Activated naive CD8-positive, alpha-beta T cell treated with anti-CD3 and anti-CD28 coated beads, Interleukin-2, amount 10 ng/mL, durations not matched to agents 7 days and 5 days (primary cell): ENCODE data around the gene ABHD12. TPM values are rescaled to one million over a fixed set of nuclear protein-coding genes. Genes with fewer than 3 reads are reported as not detected.
"Not testable (repeated sequence)": the region's sequence is repeated elsewhere in the genome, so short reads cannot be mapped to it uniquely, and the experiment has no call there.

ENCODE experiments used
- ATAC-seq: fragments of 150-1000 bp; cut with Tn5 transposase; one replicate; pipeline ENCODE4 v1.10.0; 2021; ENCODE audit warnings: low read depth, moderate library complexity
- POLR2A ChIA-PET: fragments of 350-600 bp; sonication (Branson Sonifier 250); formaldehyde crosslinking; loops from one replicate; lab custom pipeline; 2021; ENCODE audit warnings: antibody characterized with exemption; lab: Charles Lee
- DNase-seq: peaks from one replicate; pipeline ENCODE4 v3.0.0; 2021
- H3K27ac Mint-ChIP-seq: one replicate; pipeline ENCODE4 v1.8.0; 2022; ENCODE audit warnings: mild to moderate bottlenecking, mixed read lengths
- H3K27me3 Mint-ChIP-seq: one replicate; pipeline ENCODE4 v1.8.0; 2022; ENCODE audit warnings: mild to moderate bottlenecking, moderate library complexity, mixed read lengths
- H3K36me3 Mint-ChIP-seq: one replicate; pipeline ENCODE4 v1.8.0; 2021; ENCODE audit warnings: mild to moderate bottlenecking, mixed read lengths
- H3K4me1 Mint-ChIP-seq: one replicate; pipeline ENCODE4 v1.8.0; 2021; ENCODE audit warnings: mixed read lengths
- H3K4me3 Mint-ChIP-seq: one replicate; pipeline ENCODE4 v1.8.0; 2022; ENCODE audit warnings: mild to moderate bottlenecking, moderate library complexity, mixed read lengths
- H3K9me3 Mint-ChIP-seq: one replicate; pipeline ENCODE4 v1.8.0; 2021; ENCODE audit warnings: mixed read lengths
- total RNA-seq, 2 experiments: library from RNA; stranded (reverse); gene quantifications; one replicate each; pipeline ENCODE4 v1.2.3, GENCODE V29; 2021

The ABHD12 gene
- 10 to 100 TPM; 26.5 to 27.3 TPM for total RNA-seq

DNA sequence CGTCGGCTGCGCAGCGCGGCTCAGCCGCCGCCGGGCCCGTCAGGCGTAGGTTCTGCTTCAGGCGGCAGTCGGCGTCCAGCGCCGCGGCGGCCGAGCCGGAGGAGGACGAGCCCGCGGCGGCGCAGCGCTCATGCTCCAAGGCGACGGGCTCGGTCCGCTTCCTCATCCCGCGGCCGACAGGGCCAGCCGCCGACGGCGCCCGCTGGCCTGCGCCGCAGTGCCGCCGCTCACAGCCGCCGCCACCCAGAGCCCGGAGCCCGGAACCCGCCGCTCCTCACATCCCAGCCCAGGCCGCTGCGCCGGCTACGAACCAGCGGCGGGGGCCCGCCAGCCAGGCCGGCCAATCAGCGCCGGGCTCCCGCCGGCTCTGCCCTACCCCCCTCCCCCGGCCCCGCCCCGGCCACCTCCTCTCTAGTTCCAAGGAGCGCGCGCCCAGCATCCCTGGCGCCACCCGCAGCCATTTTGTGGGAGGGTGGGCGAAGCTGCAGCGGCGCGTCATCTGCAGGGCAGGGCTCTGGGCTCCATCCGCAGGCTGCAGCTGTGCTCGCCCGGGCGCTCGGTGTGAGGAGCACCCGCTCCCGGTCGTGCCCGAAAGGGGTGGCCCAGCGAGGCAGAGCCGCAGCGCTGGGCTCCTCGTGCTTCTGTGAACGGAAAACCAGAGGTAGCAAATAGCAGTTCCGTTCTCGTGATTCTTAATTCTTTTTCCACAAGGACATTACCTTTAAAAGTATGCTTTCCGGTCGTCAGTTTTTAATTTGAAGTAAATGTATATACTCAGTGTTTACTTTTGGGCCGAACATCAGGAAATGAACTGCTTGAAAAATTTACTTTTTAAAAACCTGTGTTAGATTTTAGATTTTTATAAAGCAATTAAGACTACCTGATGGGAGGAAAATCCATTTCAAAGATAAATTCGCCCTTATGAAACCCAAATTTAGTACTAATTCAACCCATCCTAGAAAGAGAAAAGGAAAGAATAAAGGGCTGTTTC, at the start of gene ABHD12:
Gene ABHD12 (minus strand): TSS at position 298 of the 991 bp plus-strand sequence. CDS start 132 bp downstream, at position 166.
- H3K27me3 Mint-ChIP-seq, result peaks cover 4% of the 10 kb centered on the region
- H3K4me3 Mint-ChIP-seq, result peak within 1 kb of the TSS; percentile 89

GRCh38 chr20:25439328-25439727, 48.7 kb upstream of the ABHD12 start:
- POLR2A ChIA-PET, result no interaction called here
- peaks cover 7% of the 10 kb centered on the region for H3K4me1 Mint-ChIP-seq

More for the DNA sequence above, at the start of gene ABHD12:
- Mint-ChIP-seq H3K27ac (peak within 1 kb of the TSS; percentile 92), H3K36me3 (peaks cover 7% of the 10 kb centered on the region), H3K4me1 (peaks cover 9% of the 10 kb centered on the region), H3K9me3 (no peaks in the 10 kb centered on the region)
- peak; percentile 94 for DNase-seq
- POLR2A ChIA-PET, result interaction anchor here (0.6 to 2.1 kb wide), 5 partner anchors 8 to 333 kb away, joined by 3 to 19 read pairs (median 5); partner anchors contain the start of genes ACSS1, GINS1 and PYGB
- peak; percentile 93 for ATAC-seq

DNA sequence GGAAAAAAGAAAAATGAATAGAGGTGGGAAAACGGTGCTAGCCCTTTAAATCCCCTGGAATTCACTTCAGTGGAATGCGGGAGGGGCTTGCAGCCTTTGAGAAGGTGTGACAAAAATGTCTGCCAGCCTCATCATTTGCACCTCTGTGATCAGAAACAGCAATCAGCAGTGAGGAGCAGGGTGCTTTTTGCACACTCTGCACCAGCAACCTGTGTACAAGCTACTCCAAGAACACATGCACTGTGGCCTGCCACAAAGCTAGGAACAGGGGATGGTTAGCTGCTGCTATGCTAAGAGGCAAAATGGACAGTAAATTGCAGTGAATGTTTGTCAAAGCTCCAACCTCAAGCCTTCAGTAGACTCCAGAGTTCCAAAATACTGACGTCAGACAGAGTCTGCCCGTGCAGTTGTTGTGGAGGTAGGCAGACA, 46.5 kb upstream of the ABHD12 start:
- Mint-ChIP-seq H3K9me3 (no peaks in the 10 kb centered on the region), H3K4me1 (peaks cover 7% of the 10 kb centered on the region)

More at GRCh38 chr20:25439328-25439727, 48.7 kb upstream of the ABHD12 start:
- no peaks in the 10 kb centered on the region for H3K27me3 Mint-ChIP-seq
- no peak overlapping the region for H3K4me3 Mint-ChIP-seq
- ATAC-seq (no peak), DNase-seq (no peak)
- no peak overlapping the region for H3K27ac Mint-ChIP-seq
- no peaks in the 10 kb centered on the region for H3K9me3 Mint-ChIP-seq
- H3K36me3 Mint-ChIP-seq, result peaks cover 29% of the 10 kb centered on the region

GRCh38 chr20:25424536-25424935, 33.9 kb upstream of the ABHD12 start:
- Mint-ChIP-seq H3K36me3 (peaks cover 50% of the 10 kb centered on the region), H3K27me3 (no peaks in the 10 kb centered on the region), H3K27ac (no peak overlapping the region), H3K9me3 (no peaks in the 10 kb centered on the region), H3K4me1 (no peaks in the 10 kb centered on the region), H3K4me3 (no peak overlapping the region)
- DNase-seq, result no peak
- ATAC-seq, result no peak
- POLR2A ChIA-PET, result no interaction called here

More for the DNA sequence above, 46.5 kb upstream of the ABHD12 start:
- Mint-ChIP-seq H3K36me3 (peaks cover 33% of the 10 kb centered on the region), H3K27ac (no peak overlapping the region), H3K27me3 (no peaks in the 10 kb centered on the region), H3K4me3 (no peak overlapping the region)
- POLR2A ChIA-PET, result no interaction called here
- ATAC-seq (no peak), DNase-seq (no peak)

- POLR2A ChIA-PET, result interaction anchor here (0.7 kb wide), 1 partner anchor 455 kb away, joined by 3 read pairs; no protein-coding TSS in a partner anchor
- peaks cover 42% of the 10 kb centered on the region for H3K36me3 Mint-ChIP-seq
- no peak for ATAC-seq
- H3K9me3 Mint-ChIP-seq, result no peaks in the 10 kb centered on the region
- H3K27me3 Mint-ChIP-seq, result no peaks in the 10 kb centered on the region
- no peak overlapping the region for H3K27ac Mint-ChIP-seq
- H3K4me3 Mint-ChIP-seq, result no peak overlapping the region
- DNase-seq, result no peak
- peaks cover 2% of the 10 kb centered on the region for H3K4me1 Mint-ChIP-seq
Measured at GRCh38 chr20:25422032-25422431, 31.4 kb upstream of the ABHD12 start.

DNA sequence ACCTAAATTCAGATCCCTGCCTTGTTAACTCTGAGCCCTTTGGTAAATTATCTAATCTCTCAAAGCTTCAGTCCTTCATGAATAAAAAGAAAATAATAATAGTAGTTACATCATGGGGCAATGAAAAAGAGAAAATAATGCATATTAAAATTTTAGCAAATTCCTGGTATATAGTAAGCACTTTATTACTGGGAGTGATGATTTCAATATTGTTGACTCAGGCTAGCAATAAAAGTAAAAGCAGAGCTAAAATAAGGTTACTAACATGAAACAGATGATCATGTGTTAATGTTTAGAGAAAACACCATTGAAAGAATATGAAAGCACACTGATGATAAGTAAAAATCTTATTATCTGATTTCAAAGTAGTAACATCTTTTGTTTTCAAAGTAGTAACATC, 30.5 kb upstream of the ABHD12 start:
- Mint-ChIP-seq H3K4me3 (no peak overlapping the region), H3K27me3 (no peaks in the 10 kb centered on the region), H3K4me1 (peaks cover 2% of the 10 kb centered on the region), H3K9me3 (no peaks in the 10 kb centered on the region), H3K36me3 (peaks cover 34% of the 10 kb centered on the region), H3K27ac (no peak overlapping the region)
- no peak for ATAC-seq
- POLR2A ChIA-PET, result no interaction called here
- no peak for DNase-seq

DNA sequence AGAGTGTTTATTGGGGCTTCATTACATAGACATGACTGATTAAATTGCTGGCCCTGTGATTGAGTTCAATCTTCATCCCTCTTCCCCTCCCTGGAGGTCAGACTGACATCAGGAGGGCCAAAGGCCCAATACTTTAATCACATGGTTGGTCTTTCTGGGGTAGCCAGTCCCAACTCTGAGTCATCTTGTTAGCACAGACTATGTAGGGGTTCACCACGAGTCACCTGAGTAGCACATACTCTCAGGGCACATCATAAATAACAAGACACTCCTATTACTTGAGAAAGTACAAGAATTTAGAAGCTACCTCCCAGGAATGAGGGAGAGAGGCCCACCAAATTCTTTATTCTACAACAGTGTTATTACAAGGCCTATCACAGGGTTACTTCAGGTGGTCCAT, 28.1 kb upstream of the ABHD12 start:
- no peaks in the 10 kb centered on the region for H3K27me3 Mint-ChIP-seq
- H3K9me3 Mint-ChIP-seq, result no peaks in the 10 kb centered on the region
- ATAC-seq, result no peak
- no peak for DNase-seq
- H3K36me3 Mint-ChIP-seq, result peaks cover 27% of the 10 kb centered on the region
- H3K4me1 Mint-ChIP-seq, result peaks cover 2% of the 10 kb centered on the region
- H3K27ac Mint-ChIP-seq, result no peak overlapping the region
- no peak overlapping the region for H3K4me3 Mint-ChIP-seq
- POLR2A ChIA-PET, result interaction anchor here (0.6 kb wide), 1 partner anchor 28 kb away, joined by 3 read pairs; no protein-coding TSS in a partner anchor

GRCh38 chr20:25408890-25409289, 18.3 kb upstream of the ABHD12 start:
- no peak for DNase-seq
- Mint-ChIP-seq H3K4me3 (peak overlapping the region; percentile 84), H3K36me3 (peaks cover 19% of the 10 kb centered on the region), H3K27ac (no peak overlapping the region), H3K27me3 (no peaks in the 10 kb centered on the region), H3K4me1 (peaks cover 16% of the 10 kb centered on the region), H3K9me3 (no peaks in the 10 kb centered on the region)
- ATAC-seq, result no peak
- POLR2A ChIA-PET, result no interaction called here

DNA sequence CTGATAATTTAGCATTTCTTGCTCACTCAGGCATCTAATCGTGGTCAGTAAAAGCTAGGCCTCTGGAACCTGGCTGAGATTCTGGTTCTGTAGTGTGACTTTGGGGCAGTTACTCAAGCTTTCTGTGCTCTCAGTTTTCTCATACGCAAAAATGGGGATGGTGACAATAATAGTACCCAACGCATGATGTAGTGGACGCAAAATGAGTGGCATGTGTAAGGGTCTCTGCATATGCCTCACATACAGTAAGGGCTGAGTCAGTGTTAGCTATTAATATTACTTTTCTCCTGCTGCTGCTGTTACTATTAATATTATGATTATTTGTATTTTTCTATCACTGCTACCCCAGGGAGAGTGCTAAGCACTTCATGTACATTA, 17.5 kb upstream of the ABHD12 start:
- Mint-ChIP-seq H3K27me3 (no peaks in the 10 kb centered on the region), H3K9me3 (peaks cover 6% of the 10 kb centered on the region), H3K4me3 (peak overlapping the region; percentile 84), H3K4me1 (peaks cover 16% of the 10 kb centered on the region), H3K27ac (peak overlapping the region; percentile 77), H3K36me3 (peaks cover 20% of the 10 kb centered on the region)
- POLR2A ChIA-PET, result interaction anchor here (0.9 to 1.8 kb wide), 3 partner anchors 17 to 160 kb away, joined by 3 to 19 read pairs (median 13); partner anchors contain the start of genes ABHD12 and PYGB
- ATAC-seq, result no peak
- no peak for DNase-seq

GRCh38 chr20:25407311-25408169, 16.9 kb upstream of the ABHD12 start, which contains the start of gene GINS1:
GINS1 (plus strand) TSS chr20:25407673; CDS start chr20:25407821, 148 bp downstream.
- Mint-ChIP-seq H3K9me3 (peaks cover 8% of the 10 kb centered on the region), H3K27me3 (no peaks in the 10 kb centered on the region), H3K4me3 (peak within 1 kb of the TSS; percentile 84), H3K36me3 (peaks cover 22% of the 10 kb centered on the region), H3K27ac (peak within 1 kb of the TSS; percentile 77), H3K4me1 (peaks cover 16% of the 10 kb centered on the region)
- peak; percentile 87 for DNase-seq
- peak; percentile 94 for ATAC-seq
- POLR2A ChIA-PET, result interaction anchor here (0.8 to 1.9 kb wide), 5 partner anchors 8 to 350 kb away, joined by 3 to 19 read pairs (median 7); partner anchors contain the start of genes ABHD12, ACSS1 and PYGB

- DNase-seq (no peak), ATAC-seq (no peak)
- no peak overlapping the region for H3K4me3 Mint-ChIP-seq
- POLR2A ChIA-PET, result interaction anchor here (0.7 kb wide), 1 partner anchor 17 kb away, joined by 4 read pairs; no protein-coding TSS in a partner anchor
- H3K9me3 Mint-ChIP-seq, result peaks cover 11% of the 10 kb centered on the region
- H3K27ac Mint-ChIP-seq, result no peak overlapping the region
- H3K36me3 Mint-ChIP-seq, result peaks cover 8% of the 10 kb centered on the region
- H3K27me3 Mint-ChIP-seq, result peaks cover 5% of the 10 kb centered on the region
- peaks cover 3% of the 10 kb centered on the region for H3K4me1 Mint-ChIP-seq
Measured at GRCh38 chr20:25402583-25402982, 11.9 kb upstream of the ABHD12 start.

DNA sequence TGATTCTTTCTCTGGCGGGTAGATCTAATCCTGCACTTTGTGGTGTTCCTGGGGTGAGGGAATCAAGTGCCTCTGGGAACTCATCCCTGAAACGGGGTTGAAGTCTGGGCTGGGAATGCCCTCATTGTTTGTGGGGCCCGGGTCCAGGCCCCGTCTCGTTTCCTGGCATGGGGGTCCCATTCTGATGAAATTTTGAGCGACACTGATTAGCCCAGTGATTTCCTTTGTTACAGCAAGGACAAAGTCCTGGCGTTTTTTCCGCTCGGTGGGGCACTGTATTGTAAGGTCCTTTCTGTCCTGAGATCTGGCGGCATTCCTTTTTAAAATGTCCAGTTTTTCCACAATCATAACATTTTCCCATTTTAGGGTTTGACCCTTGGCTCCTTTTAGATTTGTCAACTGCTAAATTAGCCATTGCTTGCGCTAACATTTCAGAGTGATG, 9.7 kb upstream of the ABHD12 start:
- Mint-ChIP-seq H3K9me3 (peaks cover 11% of the 10 kb centered on the region), H3K27me3 (peaks cover 12% of the 10 kb centered on the region)
- H3K36me3 Mint-ChIP-seq, H3K4me3 Mint-ChIP-seq, ATAC-seq, POLR2A ChIA-PET, H3K4me1 Mint-ChIP-seq, DNase-seq, H3K27ac Mint-ChIP-seq: not testable (repeated sequence)
